Left renal cortex interstitium (tissue), 4 donors: ENCODE results near the gene GRWD1. TPM values are rescaled to one million over a fixed set of nuclear protein-coding genes. Genes with fewer than 3 reads are reported as not detected.

Source experiments
- DNase-seq, 4 donors: peaks; one replicate each; pipeline ENCODE4 v3.0.0-alpha.2; 2013; ENCODE audit warnings: low read depth in 4 of 4, low spot score in 2 of 4, missing footprints in 1 of 4
- polyA plus RNA-seq, 4 donors: library from polyadenylated mRNA; unstranded; fragments of 120-200 nt; gene quantifications; one replicate each; pipeline ENCODE4 v1.2.1, GENCODE V29; 2013; ENCODE audit not compliant: insufficient read length in 4 of 4

GRWD1 gene
- polyA plus RNA-seq, 4 donors = 22.9 to 33.0 (median 27.9) TPM

DNA sequence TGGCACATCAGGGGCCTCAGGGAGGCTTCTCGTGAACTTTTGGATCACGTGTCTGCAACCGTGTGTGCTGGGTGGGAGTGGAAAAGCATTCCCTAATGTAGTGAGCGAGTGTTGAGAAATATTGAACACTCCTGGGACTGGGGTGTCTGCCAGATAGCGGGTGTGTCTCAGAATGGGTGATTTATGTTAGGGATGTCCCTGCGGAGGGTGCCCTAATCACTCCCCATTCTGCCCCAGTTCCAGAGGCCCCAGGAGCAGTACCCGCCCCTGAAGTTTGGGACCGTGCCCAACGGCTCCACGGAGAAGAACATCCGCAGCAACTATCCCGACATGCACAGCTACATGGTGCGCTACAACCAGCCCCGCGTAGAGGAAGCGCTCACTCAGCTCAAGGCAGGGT is 24.2 kb upstream of the GRWD1 start:
- DNase-seq = no peak

DNA sequence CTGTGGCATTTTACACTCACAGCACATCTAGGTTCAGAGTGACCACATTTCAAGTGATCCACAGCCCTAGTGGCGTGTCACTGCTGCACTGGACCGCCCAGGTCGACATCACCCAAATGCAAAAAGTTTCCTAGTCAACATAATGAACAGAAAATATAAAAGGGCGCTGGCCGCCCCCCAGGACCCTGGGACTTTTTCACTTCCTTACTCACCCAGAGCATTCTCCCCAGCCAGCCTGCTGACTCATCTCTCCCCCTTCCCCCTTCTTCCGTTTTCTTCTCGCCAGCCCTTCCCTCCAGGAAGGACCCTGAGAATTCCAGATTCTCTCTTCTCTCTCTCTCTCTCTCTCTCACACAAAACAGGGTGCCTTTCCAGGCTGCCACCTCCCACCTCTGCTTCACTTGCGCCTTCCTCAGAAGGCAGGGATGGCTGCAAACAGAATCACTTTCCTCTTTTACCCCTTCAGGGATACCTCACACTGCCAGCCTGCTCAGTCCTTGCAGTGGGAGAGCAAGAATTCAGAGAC is 21.0 kb upstream of the GRWD1 start:
- DNase-seq = no peak

DNA sequence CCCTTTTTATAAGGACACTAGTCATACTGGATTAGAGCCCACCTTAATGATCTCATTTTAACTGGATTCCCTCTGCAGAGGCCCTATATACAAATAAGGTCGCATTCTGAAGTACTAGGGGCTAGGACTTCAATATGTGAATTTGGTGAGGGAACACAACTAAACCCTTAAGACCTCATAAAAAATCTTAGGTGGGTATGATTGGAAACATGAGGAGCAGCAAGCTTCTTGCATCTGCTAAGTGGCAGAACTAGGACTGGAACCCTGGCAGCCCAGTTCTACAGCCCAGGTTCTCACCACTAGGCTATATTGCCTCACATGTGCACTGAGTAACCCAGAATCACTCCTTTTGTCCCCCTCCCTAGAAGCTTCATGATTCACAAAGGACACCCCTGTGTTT is 17.1 kb upstream of the GRWD1 start:
- DNase-seq = no peak

DNA sequence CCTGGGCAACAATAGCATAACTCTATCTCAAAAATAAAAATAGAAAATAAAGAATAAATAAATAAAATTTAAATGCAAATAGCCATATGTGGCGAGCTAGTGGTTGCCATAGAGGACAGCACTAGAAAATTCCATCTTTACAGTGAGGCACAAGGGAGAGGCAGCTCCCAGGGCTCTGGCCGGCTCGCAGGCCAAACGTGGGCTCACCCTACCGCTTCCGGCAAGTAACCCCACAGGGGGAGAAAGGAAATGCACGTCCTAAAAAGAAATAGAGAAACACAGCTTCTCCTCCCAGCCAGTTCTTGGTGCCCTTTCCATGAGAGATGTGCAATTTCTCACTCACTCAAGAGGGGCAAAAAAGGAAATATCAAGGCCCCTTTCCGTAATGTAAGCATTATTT is 12.4 kb upstream of the GRWD1 start:
- no peak for DNase-seq

DNA sequence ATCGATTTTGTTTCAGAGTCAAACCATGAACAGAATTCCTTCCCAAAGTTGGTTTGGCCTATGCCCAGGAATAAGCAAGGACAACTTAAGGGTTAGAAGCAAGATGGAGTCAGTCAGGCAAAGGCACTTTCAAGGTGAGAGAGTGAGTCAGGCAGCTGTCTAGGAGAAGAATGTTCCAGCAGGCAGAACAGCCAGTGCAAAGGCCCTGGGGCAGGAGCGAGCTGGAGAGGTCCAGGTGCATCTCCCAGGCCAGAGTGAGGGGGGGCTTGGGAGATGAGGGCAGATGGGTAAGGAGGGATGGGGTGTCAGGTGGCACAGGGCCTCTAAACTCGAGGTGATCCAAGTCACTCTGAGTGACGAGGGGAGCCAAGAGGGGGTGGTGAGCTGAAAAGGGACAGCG is 9.2 kb upstream of the GRWD1 start:
- no peak for DNase-seq

DNA sequence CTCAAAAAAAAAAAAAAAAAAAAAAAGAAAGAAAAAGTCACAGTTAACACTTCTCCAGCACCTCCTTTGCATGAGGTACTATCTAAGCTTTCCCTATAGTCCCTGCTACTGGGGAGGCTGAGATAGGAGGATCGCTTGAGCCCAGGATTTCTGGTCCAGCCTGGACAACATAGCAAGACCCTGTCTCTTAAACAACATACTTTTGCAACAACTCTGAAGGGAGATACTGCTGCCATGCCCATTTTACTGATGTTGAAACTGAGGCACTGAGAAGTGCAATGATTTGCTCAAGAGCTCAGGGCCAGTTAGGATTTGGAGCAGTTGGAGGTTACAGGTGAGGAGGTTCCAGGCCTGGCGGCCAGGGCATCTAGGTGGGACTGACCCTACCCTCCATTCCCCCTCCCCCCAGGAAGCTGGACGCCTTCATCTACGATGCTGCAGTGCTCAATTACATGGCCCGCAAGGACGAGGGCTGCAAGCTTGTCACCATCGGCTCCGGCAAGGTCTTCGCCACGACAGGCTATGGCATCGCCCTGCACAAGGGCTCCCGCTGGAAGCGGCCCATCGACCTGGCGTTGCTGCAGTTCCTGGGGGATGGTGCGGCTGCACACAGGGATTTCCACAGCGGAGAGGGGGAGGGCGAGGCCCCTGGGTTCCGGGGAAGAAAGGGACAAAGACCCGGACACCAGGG is 4.3 kb upstream of the GRWD1 start:
- DNase-seq = no peak

DNA sequence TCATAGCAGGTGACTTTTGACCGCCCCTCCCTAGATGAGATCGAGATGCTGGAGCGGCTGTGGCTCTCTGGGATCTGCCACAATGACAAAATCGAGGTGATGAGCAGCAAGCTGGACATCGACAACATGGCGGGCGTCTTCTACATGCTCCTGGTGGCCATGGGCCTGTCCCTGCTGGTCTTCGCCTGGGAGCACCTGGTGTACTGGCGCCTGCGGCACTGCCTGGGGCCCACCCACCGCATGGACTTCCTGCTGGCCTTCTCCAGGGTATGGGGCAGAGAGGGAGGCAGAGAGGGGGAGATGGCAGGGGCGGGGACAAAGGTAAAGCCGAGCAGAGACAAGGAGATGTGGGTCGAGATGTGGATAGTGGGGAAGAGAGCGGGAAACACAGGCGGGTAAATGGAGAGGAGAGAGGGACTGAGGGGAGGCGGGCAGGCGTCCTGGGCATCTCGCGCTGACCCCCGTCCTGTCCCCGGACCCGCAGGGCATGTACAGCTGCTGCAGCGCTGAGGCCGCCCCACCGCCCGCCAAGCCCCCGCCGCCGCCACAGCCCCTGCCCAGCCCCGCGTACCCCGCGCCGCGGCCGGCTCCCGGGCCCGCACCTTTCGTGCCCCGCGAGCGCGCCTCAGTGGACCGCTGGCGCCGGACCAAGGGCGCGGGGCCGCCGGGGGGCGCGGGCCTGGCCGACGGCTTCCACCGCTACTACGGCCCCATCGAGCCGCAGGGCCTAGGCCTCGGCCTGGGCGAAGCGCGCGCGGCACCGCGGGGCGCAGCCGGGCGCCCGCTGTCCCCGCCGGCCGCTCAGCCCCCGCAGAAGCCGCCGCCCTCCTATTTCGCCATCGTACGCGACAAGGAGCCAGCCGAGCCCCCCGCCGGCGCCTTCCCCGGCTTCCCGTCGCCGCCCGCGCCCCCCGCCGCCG is 3.4 kb upstream of the GRWD1 start:
- DNase-seq = no peak

DNA sequence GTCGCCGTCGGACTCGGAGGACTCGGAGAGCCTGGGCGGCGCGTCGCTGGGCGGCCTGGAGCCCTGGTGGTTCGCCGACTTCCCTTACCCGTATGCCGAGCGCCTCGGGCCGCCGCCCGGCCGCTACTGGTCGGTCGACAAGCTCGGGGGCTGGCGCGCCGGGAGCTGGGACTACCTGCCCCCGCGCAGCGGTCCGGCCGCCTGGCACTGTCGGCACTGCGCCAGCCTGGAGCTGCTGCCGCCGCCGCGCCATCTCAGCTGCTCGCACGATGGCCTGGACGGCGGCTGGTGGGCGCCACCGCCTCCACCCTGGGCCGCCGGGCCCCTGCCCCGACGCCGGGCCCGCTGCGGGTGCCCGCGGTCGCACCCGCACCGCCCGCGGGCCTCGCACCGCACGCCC is 2.5 kb upstream of the GRWD1 start:
- no peak for DNase-seq

DNA sequence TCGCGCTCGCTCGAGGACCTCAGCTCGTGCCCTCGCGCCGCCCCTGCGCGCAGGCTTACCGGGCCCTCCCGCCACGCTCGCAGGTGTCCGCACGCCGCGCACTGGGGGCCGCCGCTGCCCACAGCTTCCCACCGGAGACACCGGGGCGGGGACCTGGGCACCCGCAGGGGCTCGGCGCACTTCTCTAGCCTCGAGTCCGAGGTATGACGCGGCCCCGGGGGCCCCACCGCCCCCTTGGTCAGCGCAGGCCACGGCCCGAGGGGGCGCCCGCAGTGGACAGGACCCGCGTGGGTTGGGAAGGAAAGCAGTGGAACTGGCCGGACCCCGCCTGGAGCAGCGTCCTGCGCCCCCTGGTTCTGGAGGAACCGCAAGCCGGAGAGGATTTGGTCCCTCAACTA is 2.1 kb upstream of the GRWD1 start:
- DNase-seq = no peak

DNA sequence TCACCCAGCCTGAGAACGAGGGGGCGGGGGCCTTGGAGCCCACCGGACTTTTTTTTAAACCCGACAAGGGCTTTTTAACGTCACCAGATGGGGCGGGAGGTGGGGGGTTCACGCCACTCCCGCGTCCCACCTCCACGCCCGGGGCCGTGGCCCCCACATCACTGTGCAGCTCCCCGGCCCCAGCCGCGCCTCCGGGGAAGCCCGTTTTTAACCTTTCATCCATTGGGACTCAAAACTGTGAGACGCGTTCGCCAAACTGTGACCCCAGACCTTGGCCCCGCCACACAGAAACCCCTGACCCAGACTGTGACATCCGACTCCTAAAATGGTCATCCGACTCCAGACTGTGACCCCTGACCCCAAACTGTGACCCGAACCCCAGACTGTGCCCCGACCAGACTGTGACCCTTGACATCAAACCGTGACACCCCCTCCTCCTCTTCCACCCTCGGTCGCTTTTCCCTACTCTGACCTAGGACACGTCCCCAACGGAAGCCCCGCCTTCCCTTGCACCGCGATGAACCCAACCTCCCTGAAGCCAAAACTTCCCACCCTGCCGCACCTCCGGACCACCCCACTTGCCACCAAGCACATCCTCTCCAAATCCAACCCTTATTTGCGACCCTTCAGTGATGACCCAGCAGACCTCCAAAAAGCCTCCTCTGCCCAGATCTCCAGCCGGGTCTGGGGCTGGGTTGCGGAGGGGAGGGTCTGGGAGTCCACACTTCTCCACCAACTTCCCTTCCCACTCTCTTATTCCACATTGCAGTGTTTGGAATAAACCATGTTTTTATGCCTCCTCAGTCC is 1.5 kb upstream of the GRWD1 start:
- DNase-seq = no peak

DNA sequence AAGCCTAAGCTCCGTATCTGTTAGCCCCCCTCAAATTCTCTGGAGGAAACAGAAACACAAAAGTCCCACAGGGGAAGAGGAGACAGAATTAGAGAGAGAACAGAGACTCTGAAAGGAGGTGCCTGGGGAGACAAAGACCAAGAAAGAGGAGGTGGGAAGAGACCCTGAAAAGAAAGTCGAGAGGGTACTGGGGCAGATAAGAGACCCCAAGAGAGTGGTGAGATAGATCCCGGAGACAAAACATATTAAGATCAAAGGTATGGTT is 915 bp upstream of the GRWD1 start:
- DNase-seq = no peak

DNA sequence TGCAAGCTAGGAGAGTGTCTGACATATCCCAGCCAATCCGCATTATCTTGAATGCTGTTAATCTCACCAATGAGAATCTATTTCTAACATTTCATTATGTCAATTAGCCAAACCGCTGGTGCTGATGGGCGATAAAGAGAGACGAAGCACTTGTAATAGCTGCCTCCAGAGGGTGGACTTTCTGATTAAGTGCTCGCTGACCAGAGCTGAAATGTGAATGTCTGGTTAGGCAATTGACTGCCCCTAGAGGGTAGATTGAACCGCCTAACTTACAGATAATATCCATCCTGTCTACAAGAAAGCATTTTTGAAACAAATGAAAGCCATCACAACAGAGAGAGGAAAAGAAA is 552 bp upstream of the GRWD1 start:
- DNase-seq = peak in 1 of 4 donors; percentile 80

DNA sequence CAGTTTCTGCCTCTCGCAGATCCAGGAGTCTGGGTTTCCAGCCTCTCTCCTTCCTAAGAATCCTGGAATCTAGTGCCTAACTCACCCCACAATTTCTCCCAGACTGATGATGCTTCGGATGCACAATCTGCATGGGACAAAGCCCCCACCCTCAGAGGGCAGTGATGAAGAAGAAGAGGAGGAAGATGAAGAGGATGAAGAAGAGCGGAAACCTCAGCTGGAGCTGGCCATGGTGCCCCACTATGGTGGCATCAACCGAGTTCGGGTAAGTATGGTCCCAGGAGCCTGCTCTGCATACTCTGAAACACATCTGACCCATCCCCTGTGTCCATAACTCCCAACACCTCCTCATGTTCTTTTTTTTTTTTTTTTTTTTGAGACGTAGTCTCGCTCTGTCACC is 796 bp downstream of the GRWD1 start:
- DNase-seq = no peak

DNA sequence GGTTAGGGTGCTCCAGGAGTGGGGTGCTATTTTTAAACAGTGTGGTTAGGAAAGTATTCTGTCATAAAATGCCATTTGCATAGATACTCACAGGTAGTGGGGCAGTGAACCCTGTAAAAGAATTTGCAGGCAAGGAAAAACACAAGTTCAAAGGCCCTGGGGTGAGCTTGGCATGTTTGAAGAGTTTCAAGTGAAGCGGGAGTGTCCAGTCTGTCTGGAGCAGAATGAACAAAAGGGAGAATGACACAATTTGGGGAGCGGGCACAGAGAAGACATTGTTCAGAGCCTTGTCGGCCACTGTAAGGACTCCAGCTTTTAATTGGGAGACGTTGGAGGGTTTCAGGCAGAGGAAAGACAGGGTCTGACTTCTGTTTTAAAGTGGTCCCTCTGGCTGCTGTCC is 2.8 kb downstream of the GRWD1 start:
- no peak for DNase-seq

DNA sequence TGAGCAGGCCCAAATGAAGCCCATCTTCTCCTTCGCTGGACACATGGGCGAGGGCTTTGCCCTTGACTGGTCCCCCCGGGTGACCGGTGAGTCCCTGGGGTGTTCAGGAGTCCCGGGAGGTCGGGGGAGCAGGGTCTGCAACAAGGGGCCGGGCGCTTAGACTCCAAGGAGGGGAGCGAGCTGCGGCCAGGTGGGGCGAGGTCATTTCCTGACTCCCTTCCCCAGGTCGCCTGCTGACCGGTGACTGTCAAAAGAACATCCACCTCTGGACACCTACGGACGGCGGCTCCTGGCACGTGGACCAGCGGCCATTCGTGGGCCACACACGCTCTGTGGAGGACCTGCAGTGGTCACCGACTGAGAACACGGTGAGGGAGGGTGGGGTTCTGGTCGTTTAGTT is 4.7 kb downstream of the GRWD1 start:
- no peak for DNase-seq

DNA sequence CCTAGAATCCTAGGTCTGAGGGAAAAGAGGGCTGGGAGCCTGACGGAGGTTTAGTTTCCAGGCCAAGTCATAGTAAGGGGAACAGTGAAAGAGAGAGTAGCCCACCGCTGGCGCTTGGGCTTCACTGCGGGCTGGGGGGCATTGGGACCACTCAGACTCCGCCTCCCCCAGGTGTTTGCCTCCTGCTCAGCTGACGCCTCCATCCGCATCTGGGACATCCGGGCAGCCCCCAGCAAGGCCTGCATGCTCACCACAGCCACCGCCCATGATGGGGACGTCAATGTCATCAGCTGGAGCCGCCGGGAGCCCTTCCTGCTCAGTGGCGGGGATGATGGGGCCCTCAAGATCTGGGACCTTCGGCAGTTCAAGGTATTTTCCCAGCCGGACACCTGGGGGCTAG is 5.1 kb downstream of the GRWD1 start:
- DNase-seq = no peak

DNA sequence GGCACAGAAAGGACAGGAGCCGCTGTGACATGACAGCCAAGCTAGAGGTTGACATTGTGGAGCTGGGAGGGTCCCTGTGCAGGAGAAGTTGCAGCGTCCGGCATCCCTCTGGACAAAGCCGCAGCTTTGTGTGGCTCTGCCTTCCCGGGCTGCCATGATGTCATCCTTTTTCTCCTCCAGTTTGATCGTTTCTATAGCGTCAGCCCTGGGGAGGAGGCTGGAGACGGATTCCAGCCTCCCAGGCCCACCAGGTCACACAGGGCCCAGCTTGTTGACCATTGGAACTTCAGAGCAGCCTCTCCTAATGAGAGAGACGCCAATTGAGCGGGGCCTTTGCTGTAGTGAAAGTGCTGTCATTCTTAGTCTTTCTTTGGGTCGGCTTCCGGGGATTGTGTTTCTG is 5.8 kb downstream of the GRWD1 start:
- DNase-seq = no peak

DNA sequence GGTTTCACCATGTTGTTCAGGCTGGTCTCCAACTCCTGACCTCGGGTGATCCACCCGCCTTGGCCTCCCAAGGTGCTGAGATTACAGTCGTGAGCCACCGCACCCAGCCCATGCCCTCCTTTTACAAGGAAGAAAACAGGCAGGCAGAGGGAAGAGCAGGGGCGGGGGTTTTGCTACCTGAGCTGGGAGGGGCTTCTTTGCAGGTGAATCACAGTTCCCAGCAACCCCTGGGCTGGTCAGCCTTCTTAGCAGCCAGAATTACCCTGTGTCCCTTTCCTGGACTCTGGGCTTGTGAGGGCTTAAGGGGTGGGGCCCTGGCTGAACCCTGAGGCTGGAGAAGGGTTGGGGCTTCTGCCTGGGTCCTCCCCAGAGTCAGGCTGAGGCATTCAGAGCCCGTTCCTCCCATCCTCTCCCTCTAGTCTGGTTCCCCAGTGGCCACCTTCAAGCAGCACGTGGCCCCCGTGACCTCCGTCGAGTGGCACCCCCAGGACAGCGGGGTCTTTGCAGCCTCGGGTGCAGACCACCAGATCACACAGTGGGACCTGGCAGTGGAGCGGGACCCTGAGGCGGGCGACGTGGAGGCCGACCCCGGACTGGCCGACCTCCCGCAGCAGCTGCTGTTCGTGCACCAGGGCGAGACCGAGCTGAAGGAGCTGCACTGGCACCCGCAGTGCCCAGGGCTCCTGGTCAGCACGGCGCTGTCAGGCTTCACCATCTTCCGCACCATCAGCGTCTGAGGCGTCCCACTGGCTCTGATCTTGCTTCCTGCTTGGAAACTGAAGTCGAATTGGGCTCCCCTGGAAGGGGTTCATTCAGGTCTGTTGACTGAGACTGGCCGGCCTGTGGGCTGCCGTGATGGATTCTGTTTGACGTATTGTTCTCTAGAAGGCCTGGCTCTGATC is 6.8 kb downstream of the GRWD1 start:
- DNase-seq = no peak

DNA sequence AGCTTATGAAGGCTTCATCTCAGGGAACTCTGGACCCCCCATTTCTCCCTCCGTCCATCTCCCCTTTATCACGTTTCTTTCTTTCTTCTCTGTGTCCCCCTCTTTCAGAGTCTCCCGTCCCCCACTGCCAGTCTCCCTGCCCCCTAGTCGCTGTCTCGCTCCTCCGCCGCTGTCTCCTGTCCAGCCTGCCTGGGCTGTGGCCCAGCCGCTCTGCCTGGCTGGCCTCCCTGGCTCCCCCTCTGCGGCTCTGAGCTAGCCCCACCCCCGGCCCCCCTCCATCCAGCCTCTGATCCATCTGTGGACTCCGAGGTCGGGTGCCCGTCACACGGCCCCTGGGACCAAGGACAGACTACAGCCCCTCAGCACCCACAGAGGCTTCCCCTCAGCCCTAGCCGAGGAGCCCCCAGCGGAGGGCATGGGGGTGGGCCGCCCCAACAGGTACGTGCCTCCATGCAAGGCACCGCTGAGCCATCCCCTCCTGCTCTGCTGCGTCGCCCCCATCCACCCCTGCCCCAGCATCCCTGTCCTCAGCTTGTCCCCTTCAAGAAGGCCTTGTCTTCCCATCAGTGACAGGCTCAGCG is 8.5 kb downstream of the GRWD1 start:
- DNase-seq = no peak
